Sigmoid colon (tissue), 7 donors: Measurements from ENCODE around the gene GLRA3. TPM values are rescaled to one million over a fixed set of nuclear protein-coding genes. Genes with fewer than 3 reads are reported as not detected.
"Not testable (repeated sequence)": the region's sequence is repeated elsewhere in the genome, so short reads cannot be mapped to it uniquely, and the experiment has no call there.

ENCODE experiments used
- DNase-seq: peaks from one replicate; pipeline ENCODE4 v3.0.0-alpha.2; 2019
- H3K27ac ChIP-seq, 4 donors: fragments of 200-600 bp; sonication (generic); one replicate each; pipeline ENCODE4 v1.5.1; 2016 to 2019; ENCODE audit warnings: mild to moderate bottlenecking in 1 of 4
- H3K27me3 ChIP-seq, 3 donors: fragments of 200-600 bp; sonication (generic); one replicate each; pipeline ENCODE4 v1.5.1; 2019; ENCODE audit warnings: mild to moderate bottlenecking in 1 of 3
- H3K36me3 ChIP-seq, 4 donors: fragments of 200-600 bp; sonication (generic); one replicate each; pipeline ENCODE4 v1.5.1; 2016 to 2019
- H3K4me1 ChIP-seq, 4 donors: fragments of 200-600 bp; sonication (generic); one replicate each; pipeline ENCODE4 v1.5.1; 2017 to 2019
- H3K4me3 ChIP-seq, 4 donors: fragments of 200-600 bp; sonication (generic); one replicate each; pipeline ENCODE4 v1.5.1; 2017 to 2019; ENCODE audit warnings: mild to moderate bottlenecking in 2 of 4, moderate library complexity in 1 of 4
- H3K9me3 ChIP-seq, 4 donors: fragments of 200-600 bp in 3 of 4; sonication (generic) in 3 of 4; one replicate each; pipeline versions ENCODE4 v1.5.1 to v1.6.1; 2013 to 2019
- EP300 ChIP-seq, 4 donors: sonication (generic); formaldehyde crosslinking; IDR thresholded peaks; one replicate each; pipeline ENCODE4 v1.6.1; 2017; ENCODE audit warnings: antibody characterized with exemption in 4 of 4
- POLR2A ChIP-seq, 2 donors: fragments of 450-650 bp; IDR thresholded peaks; one replicate each; pipeline ENCODE4 v1.6.1; 2016; ENCODE audit warnings: antibody characterized with exemption in 2 of 2, mild to moderate bottlenecking in 2 of 2, moderate library complexity in 2 of 2
- POLR2AphosphoS5 ChIP-seq, 4 donors: sonication (generic); formaldehyde crosslinking; IDR thresholded peaks; one replicate each; pipeline ENCODE4 v1.6.1; 2017; ENCODE audit warnings: antibody characterized with exemption in 4 of 4
- WGBS, 2 donors: extraction: QIAGEN DNeasy Blood & Tissue Kit; methylation state at CpG; one replicate each; pipeline ENCODE4 v1.1.7; 2013; 5-methylcytosine and 5-hydroxymethylcytosine counted together
- intact Hi-C: fragments of 100-400 bp; cut with DNase I; formaldehyde crosslinking; loops from one replicate; pipeline ENCODE4 v1.15.1; 2023
- polyA plus RNA-seq, 3 donors: library from polyadenylated mRNA; stranded (reverse); fragments of 200-250 nt; gene quantifications; one replicate each; pipeline ENCODE4 v1.2.3, GENCODE V29; 2013
- total RNA-seq, 4 donors: library from RNA; depleted of rRNA; stranded (reverse); fragments of >200 nt; gene quantifications; one replicate each; pipeline ENCODE4 v1.1.0, GENCODE V29; 2016
- TF ChIP-seq, protein P1 (sequence below), 4 experiments: fragments of 450-650 bp in 3 of 4; fragments of 200-600 bp in 1 of 4; IDR thresholded peaks; one replicate each; pipeline ENCODE4 v1.5.1; 2016 to 2019; ENCODE audit warnings: antibody characterized with exemption in 4 of 4, mild to moderate bottlenecking in 3 of 4, moderate library complexity in 2 of 4
- donor health status: healthy with polysubstance abuse.
- donor health status: Bipolar disorder and iron deficiency.
- donor health status: healthy.

GLRA3 gene
- under 1 TPM; under 0.01 to 0.33 (median 0.07) TPM for total RNA-seq
- under 1 TPM in 1 of 3 donors, not detected in 2; 0.04 TPM for polyA plus RNA-seq

DNA sequence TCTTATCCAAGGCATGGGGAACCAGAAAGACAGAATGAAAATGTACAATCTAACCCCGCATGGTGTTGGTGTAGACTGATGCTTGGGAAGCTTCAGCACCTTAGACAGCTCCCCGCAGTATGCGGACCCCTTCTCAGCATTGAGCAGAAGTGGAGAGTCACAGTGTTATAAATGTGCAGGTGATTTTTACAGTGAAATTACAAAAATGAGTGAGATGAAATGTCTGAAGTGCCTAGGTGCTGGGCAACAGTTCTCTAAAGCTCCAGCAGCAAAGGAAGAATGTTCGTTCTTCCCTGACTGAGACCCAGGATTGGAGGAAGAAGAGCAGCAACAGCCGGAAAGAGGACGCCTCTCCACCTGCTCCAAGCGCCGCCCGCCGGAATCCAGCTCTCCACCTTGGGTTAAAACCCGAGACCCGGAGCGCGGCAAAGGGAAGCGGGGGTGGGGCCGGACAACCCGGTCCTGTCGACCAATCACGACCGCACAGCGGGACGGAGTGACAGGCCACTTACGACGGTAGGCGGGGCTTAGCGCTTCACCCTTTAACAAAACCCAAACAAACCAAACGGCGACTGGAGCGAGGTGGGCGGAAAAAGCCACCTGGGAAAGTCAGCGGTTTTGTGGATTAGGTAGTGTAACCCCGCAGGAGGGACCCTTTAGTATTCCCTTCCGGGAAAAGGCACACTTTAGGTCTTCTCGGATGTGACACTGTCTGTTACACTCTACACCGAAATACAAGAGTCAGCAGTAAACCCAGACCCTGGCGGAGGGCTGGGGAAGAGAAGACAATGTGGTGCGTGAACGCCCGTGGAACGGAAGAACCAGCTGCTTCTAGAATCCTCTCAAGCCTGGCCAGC, at the start of gene GLRA3:
TSS of gene GLRA3 (minus strand) at position 403 of the 857 bp plus-strand sequence. CDS start 436 bp downstream, outside the sequence.
- Histone ChIP-seq H3K4me3 (peak within 1 kb of the TSS in 2 of 4 donors; percentile 8 to 24), H3K4me1 (peaks cover 0 to 9% (median 3%) of the 10 kb centered on the region in 4 donors), H3K36me3 (no peaks in the 10 kb centered on the region), H3K9me3 (no peaks in the 10 kb centered on the region), H3K27ac (no peak within 1 kb of the TSS), H3K27me3 (peaks cover 0 to 31% (median 10%) of the 10 kb centered on the region in 3 donors)
- DNase-seq = no peak
- 3 to 11% methylated on average over 40 of the region's 40 CpGs for WGBS, 2 donors
- intact Hi-C loops = no loop called here
- TF ChIP-seq EP300 (IDR thresholded peaks at IDR 0.05) (no peak), POLR2A (IDR thresholded peaks at IDR 0.05) (no peak), POLR2AphosphoS5 (IDR thresholded peaks at IDR 0.05) (no peak)
- TF ChIP-seq, protein P1, sequence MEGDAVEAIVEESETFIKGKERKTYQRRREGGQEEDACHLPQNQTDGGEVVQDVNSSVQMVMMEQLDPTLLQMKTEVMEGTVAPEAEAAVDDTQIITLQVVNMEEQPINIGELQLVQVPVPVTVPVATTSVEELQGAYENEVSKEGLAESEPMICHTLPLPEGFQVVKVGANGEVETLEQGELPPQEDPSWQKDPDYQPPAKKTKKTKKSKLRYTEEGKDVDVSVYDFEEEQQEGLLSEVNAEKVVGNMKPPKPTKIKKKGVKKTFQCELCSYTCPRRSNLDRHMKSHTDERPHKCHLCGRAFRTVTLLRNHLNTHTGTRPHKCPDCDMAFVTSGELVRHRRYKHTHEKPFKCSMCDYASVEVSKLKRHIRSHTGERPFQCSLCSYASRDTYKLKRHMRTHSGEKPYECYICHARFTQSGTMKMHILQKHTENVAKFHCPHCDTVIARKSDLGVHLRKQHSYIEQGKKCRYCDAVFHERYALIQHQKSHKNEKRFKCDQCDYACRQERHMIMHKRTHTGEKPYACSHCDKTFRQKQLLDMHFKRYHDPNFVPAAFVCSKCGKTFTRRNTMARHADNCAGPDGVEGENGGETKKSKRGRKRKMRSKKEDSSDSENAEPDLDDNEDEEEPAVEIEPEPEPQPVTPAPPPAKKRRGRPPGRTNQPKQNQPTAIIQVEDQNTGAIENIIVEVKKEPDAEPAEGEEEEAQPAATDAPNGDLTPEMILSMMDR (IDR thresholded peaks at IDR 0.05) = no peak

DNA sequence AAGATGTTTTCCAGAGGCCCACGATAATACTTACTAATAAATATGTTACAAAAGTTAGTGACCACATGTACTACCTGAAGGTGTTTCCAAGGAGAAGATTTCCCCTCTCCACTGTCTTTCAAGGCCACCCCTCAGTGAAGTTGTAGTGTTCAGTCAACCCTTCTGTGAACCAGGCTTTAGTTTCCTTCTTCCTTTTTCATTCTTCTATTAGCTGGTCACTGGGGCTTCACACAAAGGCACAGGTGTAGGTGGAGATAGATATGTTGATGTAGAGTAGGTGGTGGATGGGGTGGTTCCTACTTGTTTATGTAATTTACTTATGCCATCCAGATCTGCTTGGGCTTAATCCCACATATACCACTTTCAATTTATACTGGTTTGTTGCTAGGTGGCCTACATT, 45.9 kb upstream of the GLRA3 start:
- no peak overlapping the region for H3K27ac ChIP-seq
- H3K36me3 ChIP-seq = no peaks in the 10 kb centered on the region
- no peaks in the 10 kb centered on the region for H3K27me3 ChIP-seq
- H3K9me3 ChIP-seq = peaks cover 0 to 3% (median 0%) of the 10 kb centered on the region in 4 donors
- no peak for DNase-seq
- intact Hi-C loops = no loop called here
- H3K4me3 ChIP-seq = no peak overlapping the region
- TF ChIP-seq, protein P1 (IDR thresholded peaks at IDR 0.05) = no peak
- TF ChIP-seq POLR2AphosphoS5 (IDR thresholded peaks at IDR 0.05) (no peak), POLR2A (IDR thresholded peaks at IDR 0.05) (no peak), EP300 (IDR thresholded peaks at IDR 0.05) (no peak)
- 45 to 62% methylated on average over 1 of the region's 1 CpG for WGBS, 2 donors
- no peaks in the 10 kb centered on the region for H3K4me1 ChIP-seq

DNA sequence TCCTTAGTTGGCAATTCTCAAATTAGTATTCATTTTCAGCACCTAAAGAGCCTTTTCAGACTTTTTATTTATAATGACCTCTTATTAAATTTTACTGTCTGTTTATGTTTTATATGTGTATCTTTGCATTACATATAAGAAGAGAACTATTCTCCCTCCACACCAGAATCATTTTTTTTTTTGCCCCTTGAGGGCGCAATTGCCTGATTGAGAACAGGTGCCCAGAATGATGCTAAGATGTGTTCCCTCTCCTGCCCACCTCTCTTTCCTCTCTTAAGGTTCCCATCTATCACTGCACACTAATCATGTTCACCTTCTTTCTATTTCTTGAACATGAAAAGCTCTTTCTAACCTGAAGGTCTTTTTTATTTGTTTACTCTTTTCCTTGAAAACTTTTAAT, 44.9 kb upstream of the GLRA3 start:
- TF ChIP-seq POLR2A (IDR thresholded peaks at IDR 0.05) (no peak), POLR2AphosphoS5 (IDR thresholded peaks at IDR 0.05) (no peak), EP300 (IDR thresholded peaks at IDR 0.05) (no peak)
- TF ChIP-seq, protein P1 (IDR thresholded peaks at IDR 0.05) = no peak
- H3K4me3 ChIP-seq = no peak overlapping the region
- H3K27ac ChIP-seq = no peak overlapping the region
- WGBS, 2 donors = 59 to 61% methylated on average over 1 of the region's 1 CpG
- intact Hi-C loops = no loop called here
- H3K27me3 ChIP-seq = no peaks in the 10 kb centered on the region
- no peak for DNase-seq
- H3K36me3 ChIP-seq = no peaks in the 10 kb centered on the region
- peaks cover 0 to 3% (median 0%) of the 10 kb centered on the region in 4 donors for H3K9me3 ChIP-seq
- H3K4me1 ChIP-seq = no peaks in the 10 kb centered on the region

DNA sequence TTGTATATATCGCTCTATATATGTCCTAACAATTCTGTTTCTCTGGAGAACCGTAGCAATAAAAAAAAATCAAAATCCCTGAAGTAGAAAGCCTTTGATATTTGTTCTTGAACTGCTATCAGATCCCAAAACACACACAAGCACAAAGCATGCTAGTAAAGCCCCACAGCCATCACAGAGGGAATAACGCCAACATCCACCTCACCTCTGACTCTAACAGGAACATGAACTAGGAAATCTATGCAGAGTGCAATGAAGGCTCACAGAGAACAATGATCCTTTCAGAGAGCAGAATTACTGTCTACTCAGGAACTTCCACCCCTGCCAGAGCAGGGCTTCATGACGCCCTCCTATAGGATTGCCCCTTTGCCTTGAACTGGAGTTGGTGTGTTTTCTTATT, 44.1 kb upstream of the GLRA3 start:
- H3K9me3 ChIP-seq, intact Hi-C loops, H3K27me3 ChIP-seq, H3K36me3 ChIP-seq, DNase-seq, H3K4me1 ChIP-seq, H3K4me3 ChIP-seq, H3K27ac ChIP-seq: not testable (repeated sequence)
- WGBS, 2 donors = 63 to 83% methylated on average over 3 of the region's 4 CpGs

DNA sequence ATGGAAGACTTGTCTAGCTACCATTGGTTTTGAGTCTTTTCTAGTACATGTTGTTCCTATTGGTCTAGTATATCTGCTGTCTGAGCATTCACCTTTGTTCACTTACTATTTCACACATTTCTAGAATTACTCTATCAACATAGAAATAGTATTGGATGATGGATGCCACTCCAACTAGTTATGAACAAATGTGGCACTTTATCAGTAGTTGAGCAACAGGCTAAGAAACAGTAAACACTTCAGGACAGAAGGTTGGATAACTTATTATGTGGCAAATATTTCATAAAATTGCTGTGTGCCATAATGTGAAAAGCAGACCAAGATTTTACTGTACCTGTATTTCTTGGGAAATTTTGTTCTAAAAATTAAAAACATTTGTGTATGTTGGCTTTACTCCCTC, 42.4 kb upstream of the GLRA3 start:
- H3K27me3 ChIP-seq = no peaks in the 10 kb centered on the region
- intact Hi-C loops = no loop called here
- TF ChIP-seq, protein P1 (IDR thresholded peaks at IDR 0.05) = no peak
- TF ChIP-seq POLR2A (IDR thresholded peaks at IDR 0.05) = no peak
- TF ChIP-seq POLR2AphosphoS5 (IDR thresholded peaks at IDR 0.05) = no peak
- TF ChIP-seq EP300 (IDR thresholded peaks at IDR 0.05) = no peak

More for the DNA sequence above, 42.4 kb upstream of the GLRA3 start:
- DNase-seq = no peak
- Histone ChIP-seq H3K9me3 (peaks cover 0 to 3% (median 1%) of the 10 kb centered on the region in 4 donors), H3K4me3 (no peak overlapping the region), H3K4me1 (no peaks in the 10 kb centered on the region), H3K27ac (no peak overlapping the region), H3K36me3 (no peaks in the 10 kb centered on the region)
